GM18909 (cell line): Measurements from ENCODE around the gene ZC3H12D.
A peak's percentile ranks its signal among the peaks of the same experiment; 100 is the strongest.
"Not testable (repeated sequence)": the region's sequence is repeated elsewhere in the genome, so short reads cannot be mapped to it uniquely, and the experiment has no call there.

Experiments
- ATAC-seq: cut with Tn5 transposase; IDR thresholded peaks from one replicate; pipeline ENCODE4 v1.9.1; 2021; ENCODE audit warnings: mild to moderate bottlenecking; ENCODE audit not compliant: unreplicated experiment, poor library complexity

Gene ZC3H12D

GRCh38 chr6:149487316-149487715 is 2.5 kb upstream of the ZC3H12D start:
- no peak for ATAC-seq

GRCh38 chr6:149483849-149484655 is 762 bp downstream of the ZC3H12D start:
- ATAC-seq = no peak

- no peak for ATAC-seq
Measured at GRCh38 chr6:149483334-149483725, 1.5 kb downstream of the ZC3H12D start.

- ATAC-seq = no peak
Measured at GRCh38 chr6:149482545-149483333, 2.1 kb downstream of the ZC3H12D start.

- ATAC-seq = no peak
Measured at GRCh38 chr6:149480502-149481280, 4.1 kb downstream of the ZC3H12D start.

- no peak for ATAC-seq
Measured at GRCh38 chr6:149478631-149479314, 6.0 kb downstream of the ZC3H12D start.

- ATAC-seq = no peak
Measured at GRCh38 chr6:149477544-149477943, 7.3 kb downstream of the ZC3H12D start.

GRCh38 chr6:149476789-149477455 is 7.9 kb downstream of the ZC3H12D start:
- ATAC-seq = no peak

- ATAC-seq = peak; percentile 52
Measured at GRCh38 chr6:149474108-149474935, 10.5 kb downstream of the ZC3H12D start.

- ATAC-seq = no peak
Measured at GRCh38 chr6:149473080-149474052, 11.4 kb downstream of the ZC3H12D start.

- ATAC-seq = no peak
Measured at GRCh38 chr6:149472241-149472640, 12.6 kb downstream of the ZC3H12D start.

GRCh38 chr6:149471801-149472200 is 13.0 kb downstream of the ZC3H12D start:
- peak; percentile 40 for ATAC-seq

- no peak for ATAC-seq
Measured at GRCh38 chr6:149470948-149471347, 13.9 kb downstream of the ZC3H12D start.

GRCh38 chr6:149468179-149468578 is 16.6 kb downstream of the ZC3H12D start:
- ATAC-seq = peak; percentile 25

- no peak for ATAC-seq
Measured at GRCh38 chr6:149467265-149467664, 17.5 kb downstream of the ZC3H12D start.

- ATAC-seq = no peak
Measured at GRCh38 chr6:149464411-149464810, 20.4 kb downstream of the ZC3H12D start.

- ATAC-seq = no peak
Measured at GRCh38 chr6:149463781-149464180, 21.0 kb downstream of the ZC3H12D start.

- not testable (repeated sequence) for ATAC-seq
Measured at GRCh38 chr6:149462712-149463111, 22.1 kb downstream of the ZC3H12D start.
